Fibroblast of villous mesenchyme (primary cell): Measurements from ENCODE around the gene STIM2. TPM values are rescaled to one million over a fixed set of nuclear protein-coding genes. Genes with fewer than 3 reads are reported as not detected.

Experiments
- DNase-seq: peaks from one replicate; pipeline ENCODE4 v3.0.0-alpha.2; 2010; ENCODE audit warnings: low read depth
- H3K4me3 ChIP-seq: 2 replicates; pipeline ENCODE4 v1.5.1; 2011; ENCODE audit warnings: low read depth, mild to moderate bottlenecking, low read length
- total RNA-seq: library from RNA; depleted of rRNA; stranded (reverse); fragments of >200 nt; gene quantifications from 2 replicates; pipeline ENCODE4 v1.2.3, GENCODE V29; 2012
- TF ChIP-seq, protein P1 (sequence below): IDR thresholded peaks from 2 replicates; pipeline ENCODE4 v1.5.1; 2012; ENCODE audit warnings: low read depth, mild to moderate bottlenecking, low read length; ENCODE audit not compliant: insufficient read depth

STIM2 gene
- total RNA-seq, 1 donor: 21.6 TPM

DNA sequence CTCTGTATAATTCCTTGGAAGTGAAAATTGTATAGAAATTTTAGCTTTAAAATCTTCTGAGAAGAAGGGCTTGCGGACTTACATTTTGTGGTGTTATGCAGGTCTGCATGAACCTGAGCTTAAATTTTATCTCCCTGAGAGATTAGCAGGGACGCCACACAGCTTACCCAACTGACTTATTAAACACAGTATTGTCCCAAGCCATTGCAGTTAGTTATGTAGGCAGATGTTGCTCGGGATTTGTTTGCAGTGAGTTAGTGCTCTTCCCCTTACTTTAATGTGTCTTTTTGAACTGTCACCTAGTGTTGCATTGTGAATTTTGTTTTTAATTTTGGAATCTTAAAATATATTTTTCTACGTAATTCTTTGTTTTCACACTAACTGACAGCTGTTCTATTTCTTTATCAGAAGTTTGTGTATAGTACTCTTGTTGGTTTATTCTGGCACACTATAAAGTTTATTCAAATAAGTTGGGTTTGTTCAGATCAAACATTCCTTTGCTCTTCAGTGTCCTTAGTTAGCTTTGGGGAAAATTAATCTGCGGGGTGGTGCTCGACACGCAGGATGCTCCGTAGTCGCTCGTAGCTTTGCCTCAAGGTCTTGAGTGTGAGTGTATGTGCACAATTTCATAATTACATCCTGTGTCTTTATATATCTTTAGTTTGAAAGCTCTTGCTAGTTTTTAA lies 145.4 kb downstream of the STIM2 start:
- peak; percentile 12 for DNase-seq
- TF ChIP-seq, protein P1, sequence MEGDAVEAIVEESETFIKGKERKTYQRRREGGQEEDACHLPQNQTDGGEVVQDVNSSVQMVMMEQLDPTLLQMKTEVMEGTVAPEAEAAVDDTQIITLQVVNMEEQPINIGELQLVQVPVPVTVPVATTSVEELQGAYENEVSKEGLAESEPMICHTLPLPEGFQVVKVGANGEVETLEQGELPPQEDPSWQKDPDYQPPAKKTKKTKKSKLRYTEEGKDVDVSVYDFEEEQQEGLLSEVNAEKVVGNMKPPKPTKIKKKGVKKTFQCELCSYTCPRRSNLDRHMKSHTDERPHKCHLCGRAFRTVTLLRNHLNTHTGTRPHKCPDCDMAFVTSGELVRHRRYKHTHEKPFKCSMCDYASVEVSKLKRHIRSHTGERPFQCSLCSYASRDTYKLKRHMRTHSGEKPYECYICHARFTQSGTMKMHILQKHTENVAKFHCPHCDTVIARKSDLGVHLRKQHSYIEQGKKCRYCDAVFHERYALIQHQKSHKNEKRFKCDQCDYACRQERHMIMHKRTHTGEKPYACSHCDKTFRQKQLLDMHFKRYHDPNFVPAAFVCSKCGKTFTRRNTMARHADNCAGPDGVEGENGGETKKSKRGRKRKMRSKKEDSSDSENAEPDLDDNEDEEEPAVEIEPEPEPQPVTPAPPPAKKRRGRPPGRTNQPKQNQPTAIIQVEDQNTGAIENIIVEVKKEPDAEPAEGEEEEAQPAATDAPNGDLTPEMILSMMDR: no peak
- no peak overlapping the region for H3K4me3 ChIP-seq

DNA sequence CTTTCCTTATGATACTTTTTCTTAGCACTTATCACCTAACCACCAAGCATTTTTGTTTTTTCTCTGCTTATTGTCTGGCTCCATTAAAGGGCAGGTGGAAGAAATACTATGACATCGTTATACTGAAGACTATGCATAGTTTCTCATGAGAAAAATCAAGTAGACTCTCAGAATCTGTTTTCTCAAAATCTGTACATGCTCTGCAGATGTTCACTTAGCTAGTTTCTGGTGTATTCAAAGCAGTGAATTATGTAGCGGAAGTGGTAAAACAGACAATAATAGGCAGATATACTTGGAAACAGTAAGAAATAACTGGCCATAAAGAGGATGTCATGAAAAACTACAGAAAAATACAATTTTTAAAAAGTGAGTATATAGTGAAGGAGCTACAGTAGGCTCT lies 146.0 kb downstream of the STIM2 start:
- DNase-seq: no peak
- H3K4me3 ChIP-seq: no peak overlapping the region
- TF ChIP-seq, protein P1: no peak

DNA sequence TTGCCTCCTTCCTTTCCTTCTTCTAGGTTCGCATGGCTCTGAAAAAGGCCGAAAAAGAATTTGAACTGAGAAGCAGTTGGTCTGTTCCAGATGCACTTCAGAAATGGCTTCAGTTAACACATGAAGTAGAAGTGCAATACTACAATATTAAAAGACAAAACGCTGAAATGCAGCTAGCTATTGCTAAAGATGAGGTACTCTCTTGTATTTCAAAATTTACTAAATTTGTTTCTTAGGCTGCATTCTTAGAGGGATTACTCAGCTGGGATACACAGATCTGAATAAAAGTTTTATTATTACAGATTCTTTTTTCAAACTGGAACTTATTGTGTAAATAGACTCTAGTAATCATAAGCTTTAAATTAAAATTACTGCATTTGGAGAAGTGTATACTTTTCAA lies 146.9 kb downstream of the STIM2 start:
- H3K4me3 ChIP-seq: no peak overlapping the region
- DNase-seq: peak; percentile 43
- TF ChIP-seq, protein P1: no peak

DNA sequence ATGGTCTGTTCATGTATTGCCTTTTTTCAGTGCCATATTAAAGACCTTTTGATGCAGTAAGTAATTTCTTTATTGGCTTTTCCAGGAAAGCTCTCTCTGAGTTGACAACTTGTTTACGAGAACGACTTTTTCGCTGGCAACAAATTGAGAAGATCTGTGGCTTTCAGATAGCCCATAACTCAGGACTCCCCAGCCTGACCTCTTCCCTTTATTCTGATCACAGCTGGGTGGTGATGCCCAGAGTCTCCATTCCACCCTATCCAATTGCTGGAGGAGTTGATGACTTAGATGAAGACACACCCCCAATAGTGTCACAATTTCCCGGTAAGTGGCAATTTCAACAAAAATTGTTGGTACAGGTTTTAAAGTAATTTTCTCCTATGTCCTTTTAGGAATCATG lies 148.0 kb downstream of the STIM2 start:
- peak; percentile 13 for DNase-seq
- no peak overlapping the region for H3K4me3 ChIP-seq
- TF ChIP-seq, protein P1: no peak

DNA sequence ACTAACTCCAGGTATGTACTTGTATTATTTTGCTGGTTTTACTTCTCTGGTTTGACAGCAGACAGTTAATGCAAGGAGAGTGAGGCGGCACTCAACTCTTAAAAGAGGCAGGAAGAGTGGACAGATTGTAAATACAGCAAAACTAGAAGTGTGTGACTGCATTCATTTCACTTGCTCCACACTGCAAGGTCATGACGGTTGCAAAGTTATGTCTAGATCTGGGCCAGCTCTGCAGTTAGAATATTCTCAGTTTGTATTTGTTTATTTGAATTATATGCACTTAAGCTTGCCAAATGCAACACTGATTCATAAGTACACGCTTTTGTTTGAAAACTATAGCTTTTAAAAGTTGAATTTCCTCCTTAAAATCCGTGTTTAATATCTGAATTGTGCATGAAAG lies 148.9 kb downstream of the STIM2 start:
- DNase-seq: peak; percentile 42
- H3K4me3 ChIP-seq: no peak overlapping the region
- TF ChIP-seq, protein P1: no peak

DNA sequence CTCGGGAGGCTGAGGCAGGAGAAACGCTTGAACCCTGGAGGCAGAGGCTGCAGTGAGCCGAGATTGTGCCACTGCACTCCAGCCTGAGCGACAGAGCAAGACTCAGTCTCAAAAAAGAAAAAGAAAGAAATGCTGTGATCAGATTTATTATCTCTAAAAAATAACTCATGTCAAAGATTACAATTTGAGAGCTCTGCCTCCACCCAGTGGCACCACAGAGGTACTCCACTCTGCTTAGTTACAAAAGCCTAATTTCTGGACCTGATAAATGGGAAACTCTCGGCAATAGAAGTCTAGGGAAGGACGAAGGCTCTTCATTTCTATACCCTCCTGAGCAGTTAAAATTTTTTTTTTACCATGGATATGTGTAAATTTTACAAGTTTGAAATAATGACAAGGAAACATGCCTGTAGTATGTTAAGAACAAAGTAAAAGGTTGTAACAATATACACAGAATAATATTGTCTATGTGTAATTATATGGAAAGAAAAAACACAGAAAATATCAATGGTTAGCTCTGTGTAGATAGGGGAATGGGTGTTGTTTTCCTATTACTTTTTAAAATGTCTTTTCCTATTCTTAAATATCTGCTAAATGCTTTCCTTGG lies 149.8 kb downstream of the STIM2 start:
- TF ChIP-seq, protein P1: peak; percentile 91
- H3K4me3 ChIP-seq: no peak overlapping the region
- DNase-seq: peak; percentile 70
